GM12865 (cell line): ENCODE measurements around the gene UBE2G2.

Source experiments
- DNase-seq: peaks from one replicate; pipeline ENCODE4 v3.0.0; 2010; ENCODE audit warnings: low read depth
- H3K4me3 ChIP-seq: 2 replicates; pipeline ENCODE4 v1.5.1; 2011; ENCODE audit warnings: mild to moderate bottlenecking, low read depth, low read length, control low read depth
- CTCF ChIP-seq: IDR thresholded peaks from 2 replicates; pipeline ENCODE4 v1.5.1; 2011; ENCODE audit warnings: low read length, control low read depth, low read depth, inconsistent platforms; ENCODE audit not compliant: insufficient read depth; ENCODE audit errors: missing control alignments

UBE2G2 gene

GRCh38 chr21:44763451-44764318 lies 37.9 kb downstream of the UBE2G2 start:
- DNase-seq: no peak
- no peak for TF ChIP-seq CTCF
- H3K4me3 ChIP-seq: no peak overlapping the region

- no peak overlapping the region for H3K4me3 ChIP-seq
- no peak for DNase-seq
- no peak for TF ChIP-seq CTCF
Measured at GRCh38 chr21:44763050-44763378, 38.6 kb downstream of the UBE2G2 start.

DNA sequence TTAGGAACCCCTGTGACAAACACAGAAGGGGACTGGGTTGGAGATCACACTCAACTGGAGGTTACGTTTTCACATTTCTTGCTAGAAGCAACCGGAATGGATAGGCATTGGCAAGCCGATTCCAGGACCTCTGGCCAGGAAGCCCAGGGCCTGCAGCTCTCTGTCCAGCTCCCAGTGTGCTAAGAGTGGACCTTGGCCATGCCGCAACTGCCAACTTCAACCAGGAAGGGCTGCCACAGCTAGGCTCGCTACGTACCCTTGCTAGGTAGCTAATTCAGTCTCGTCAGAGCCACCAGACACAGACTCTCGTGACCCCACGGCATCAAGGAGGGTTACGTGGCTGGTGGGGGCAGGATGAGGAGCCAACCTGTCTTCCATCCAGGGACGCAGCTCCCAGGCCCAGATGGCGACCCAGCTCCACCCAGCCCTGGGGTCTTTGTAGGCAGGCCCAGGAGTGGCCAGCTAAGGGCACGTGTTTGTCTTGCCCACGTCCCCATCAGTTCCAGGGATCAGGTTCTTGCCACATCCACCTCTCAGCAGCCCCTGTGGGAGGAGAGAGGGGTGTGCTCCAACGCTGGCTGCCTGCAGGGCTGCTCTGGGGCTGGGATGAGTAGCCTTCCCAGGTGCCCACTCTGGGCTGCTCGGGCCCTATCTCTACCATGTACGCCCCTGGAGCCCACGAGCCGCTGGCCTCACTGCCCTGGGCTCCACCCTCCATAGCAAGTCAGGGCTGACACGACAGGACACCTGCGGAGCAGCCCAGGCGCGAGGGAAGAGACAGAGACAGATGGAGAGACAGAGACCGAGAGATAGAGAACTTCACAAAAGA lies 39.2 kb downstream of the UBE2G2 start:
- TF ChIP-seq CTCF: no peak
- no peak overlapping the region for H3K4me3 ChIP-seq
- DNase-seq: no peak

DNA sequence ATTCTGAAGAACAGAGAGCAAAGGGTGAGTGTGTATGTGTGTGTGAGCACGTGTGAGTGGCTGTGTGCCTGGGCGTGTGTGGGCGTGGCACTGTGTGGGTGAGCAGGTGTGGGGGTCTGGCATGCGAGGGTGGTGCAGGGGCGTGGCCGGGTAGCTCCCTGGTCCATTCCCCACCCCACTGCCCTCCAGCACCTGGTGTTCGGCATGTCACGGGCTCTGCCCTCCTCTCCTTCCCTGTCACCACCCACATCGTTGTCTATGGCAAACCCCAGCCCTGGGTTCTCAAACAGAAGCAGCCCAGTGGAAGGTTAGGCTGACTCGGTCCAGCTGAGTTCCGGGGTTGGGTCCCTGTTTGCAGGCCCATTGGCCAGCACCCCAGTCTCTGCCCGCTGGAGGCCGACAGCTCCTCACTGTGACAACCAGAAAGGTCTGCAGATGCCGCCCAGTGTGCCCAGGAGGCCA lies 39.8 kb downstream of the UBE2G2 start:
- no peak for TF ChIP-seq CTCF
- DNase-seq: no peak
- H3K4me3 ChIP-seq: no peak overlapping the region

DNA sequence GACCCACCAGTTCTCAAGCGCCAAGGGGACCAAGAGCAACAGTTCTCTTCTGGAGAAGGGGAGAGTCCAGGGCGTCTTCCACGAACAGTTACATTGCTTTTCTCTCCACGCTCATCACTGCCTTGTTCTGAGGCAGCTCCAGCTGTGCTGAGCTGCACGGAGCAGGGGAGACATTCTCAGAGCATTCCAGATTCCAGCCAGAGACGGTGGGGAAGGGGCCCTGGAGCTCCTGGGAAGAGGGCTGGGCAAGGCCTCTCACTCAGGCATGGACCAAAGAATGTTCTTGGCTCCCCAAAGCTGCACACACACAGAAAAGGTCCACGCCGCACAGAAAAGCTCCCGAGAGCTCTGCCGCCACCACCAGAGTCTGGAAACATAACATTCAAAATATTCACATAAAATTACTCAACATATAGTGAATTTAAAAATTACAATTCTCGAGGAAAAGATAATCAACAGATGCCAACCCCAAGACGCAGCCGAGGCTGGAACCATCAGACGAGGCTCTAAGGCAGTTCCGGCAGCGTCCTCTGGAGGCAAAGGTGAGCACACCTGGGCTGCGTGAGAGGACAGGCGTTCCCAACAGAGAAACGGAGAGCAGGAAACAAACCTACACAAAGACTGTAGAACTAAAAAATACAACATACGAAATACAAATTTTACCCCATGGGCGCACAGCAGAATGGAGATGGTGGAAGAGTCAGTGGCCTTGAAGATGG lies 40.5 kb downstream of the UBE2G2 start:
- peak; percentile 45 for TF ChIP-seq CTCF
- no peak overlapping the region for H3K4me3 ChIP-seq
- peak; percentile 14 for DNase-seq

- no peak for TF ChIP-seq CTCF
- no peak for DNase-seq
- H3K4me3 ChIP-seq: no peak overlapping the region
Measured at GRCh38 chr21:44760376-44760775, 41.2 kb downstream of the UBE2G2 start.
